Left kidney (tissue), 8 donors: ENCODE measurements around the gene MTG1. TPM values are rescaled to one million over a fixed set of nuclear protein-coding genes. Genes with fewer than 3 reads are reported as not detected.

ENCODE experiments used
- DNase-seq: peaks from one replicate; pipeline ENCODE4 v3.0.0-alpha.2; 2013
- long read RNA-seq, 8 donors: transcript quantifications; one replicate each; lab custom pipeline, GENCODE V29; 2026
- polyA plus RNA-seq: library from polyadenylated mRNA; unstranded; fragments of 120-200 nt; gene quantifications from one replicate; pipeline ENCODE4 v1.2.1, GENCODE V29; 2013; ENCODE audit not compliant: insufficient read length

Gene MTG1, protein sequence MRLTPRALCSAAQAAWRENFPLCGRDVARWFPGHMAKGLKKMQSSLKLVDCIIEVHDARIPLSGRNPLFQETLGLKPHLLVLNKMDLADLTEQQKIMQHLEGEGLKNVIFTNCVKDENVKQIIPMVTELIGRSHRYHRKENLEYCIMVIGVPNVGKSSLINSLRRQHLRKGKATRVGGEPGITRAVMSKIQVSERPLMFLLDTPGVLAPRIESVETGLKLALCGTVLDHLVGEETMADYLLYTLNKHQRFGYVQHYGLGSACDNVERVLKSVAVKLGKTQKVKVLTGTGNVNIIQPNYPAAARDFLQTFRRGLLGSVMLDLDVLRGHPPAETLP
- polyA plus RNA-seq: 75.2 TPM
- long read RNA-seq, donor 1, transcript MTG1-201 (11 exons, 1,560 nt): major isoform, 17 of 45 reads
- long read RNA-seq, donor 1, partial matches to known transcripts: 22 of 45 reads
- long read RNA-seq, donor 1, other reads (novel, unspliced or antisense): 0 of 45 reads
- long read RNA-seq, donor 2, transcript MTG1-208 (6 exons, 693 nt): minor isoform, 5 of 22 reads
- long read RNA-seq, donor 2, transcript MTG1-201 (11 exons, 1,560 nt): major isoform, 14 of 22 reads
- long read RNA-seq, donor 2, partial matches to known transcripts: 0 of 22 reads
- long read RNA-seq, donor 2, other reads (novel, unspliced or antisense): 0 of 22 reads
- long read RNA-seq, donor 3, transcript MTG1-201 (11 exons, 1,560 nt): major isoform, 14 of 33 reads
- long read RNA-seq, donor 3, transcript MTG1-208 (6 exons, 693 nt): minor isoform, 6 of 33 reads
- long read RNA-seq, donor 3, partial matches to known transcripts: 13 of 33 reads
- long read RNA-seq, donor 3, other reads (novel, unspliced or antisense): 0 of 33 reads
- long read RNA-seq, donor 4, partial matches to known transcripts: 0 of 3 reads
- long read RNA-seq, donor 4, other reads (novel, unspliced or antisense): 0 of 3 reads
- long read RNA-seq, donor 5, transcript MTG1-201 (11 exons, 1,560 nt): major isoform, 24 of 29 reads
- long read RNA-seq, donor 5, partial matches to known transcripts: 0 of 29 reads
- long read RNA-seq, donor 5, other reads (novel, unspliced or antisense): 0 of 29 reads
- long read RNA-seq, donor 6, transcript MTG1-201 (11 exons, 1,560 nt): major isoform, 18 of 36 reads
- long read RNA-seq, donor 6, partial matches to known transcripts: 12 of 36 reads
- long read RNA-seq, donor 6, other reads (novel, unspliced or antisense): 5 of 36 reads
- long read RNA-seq, donor 7, transcript MTG1-201 (11 exons, 1,560 nt): major isoform, 30 of 69 reads
- long read RNA-seq, donor 7, transcript MTG1-208 (6 exons, 693 nt): minor isoform, 12 of 69 reads
- long read RNA-seq, donor 7, partial matches to known transcripts: 23 of 69 reads
- long read RNA-seq, donor 7, other reads (novel, unspliced or antisense): 0 of 69 reads
- long read RNA-seq, donor 8, transcript MTG1-201 (11 exons, 1,560 nt): major isoform, 8 of 12 reads
- long read RNA-seq, donor 8, partial matches to known transcripts: 0 of 12 reads
- long read RNA-seq, donor 8, other reads (novel, unspliced or antisense): 0 of 12 reads

DNA sequence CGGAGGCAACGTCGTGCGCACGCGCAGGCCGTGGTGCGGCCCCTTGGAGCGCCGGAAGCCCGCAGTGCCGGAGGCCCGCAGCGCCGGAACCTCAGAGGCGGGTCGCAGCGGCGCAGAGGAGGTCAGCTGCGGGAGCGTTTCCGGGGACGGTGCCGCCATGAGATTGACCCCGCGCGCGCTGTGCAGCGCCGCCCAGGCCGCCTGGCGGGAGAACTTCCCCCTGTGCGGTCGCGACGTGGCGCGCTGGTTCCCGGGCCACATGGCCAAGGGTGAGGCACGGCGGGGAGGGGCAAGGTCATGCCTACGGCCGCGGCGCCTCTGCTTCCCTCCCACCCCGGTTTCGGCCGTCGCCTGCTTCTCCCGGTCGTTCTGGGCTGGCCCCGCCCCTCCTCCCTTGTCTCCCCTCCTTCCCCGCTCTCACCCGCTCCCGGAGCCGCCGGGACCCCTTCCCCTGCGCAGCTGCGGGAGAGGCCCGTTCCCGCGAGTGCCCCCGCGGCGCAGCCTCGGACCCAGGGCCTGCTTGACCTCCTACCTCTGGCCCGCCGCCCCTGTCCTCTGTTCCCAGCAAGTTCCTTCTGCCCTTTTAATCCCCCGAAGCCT is at the start of gene MTG1:
Gene MTG1 (plus strand): TSS at position 94 of the 600 bp plus-strand sequence. CDS start 64 bp downstream, at position 158.
- DNase-seq: peak; percentile 95

DNA sequence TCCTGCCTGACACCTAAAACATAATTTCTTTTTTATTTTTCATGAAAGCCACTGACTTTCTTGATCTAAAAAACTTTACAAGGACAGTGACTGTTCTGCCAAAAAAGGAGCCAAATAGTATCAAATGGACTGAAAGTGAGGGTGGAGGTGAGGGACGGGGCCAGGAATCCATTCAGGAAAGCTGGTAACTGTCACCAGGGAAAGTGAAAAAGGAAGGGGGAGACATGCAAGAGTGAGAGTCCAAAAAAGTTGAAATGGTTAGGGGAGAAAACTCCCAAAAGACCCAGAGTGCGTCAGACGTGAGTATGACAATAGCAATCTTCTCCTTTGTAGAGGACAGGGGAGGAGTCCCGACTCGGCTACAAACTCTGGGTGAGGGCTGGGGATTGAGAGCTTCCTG is 49.7 kb upstream of the MTG1 start:
- DNase-seq: no peak

DNA sequence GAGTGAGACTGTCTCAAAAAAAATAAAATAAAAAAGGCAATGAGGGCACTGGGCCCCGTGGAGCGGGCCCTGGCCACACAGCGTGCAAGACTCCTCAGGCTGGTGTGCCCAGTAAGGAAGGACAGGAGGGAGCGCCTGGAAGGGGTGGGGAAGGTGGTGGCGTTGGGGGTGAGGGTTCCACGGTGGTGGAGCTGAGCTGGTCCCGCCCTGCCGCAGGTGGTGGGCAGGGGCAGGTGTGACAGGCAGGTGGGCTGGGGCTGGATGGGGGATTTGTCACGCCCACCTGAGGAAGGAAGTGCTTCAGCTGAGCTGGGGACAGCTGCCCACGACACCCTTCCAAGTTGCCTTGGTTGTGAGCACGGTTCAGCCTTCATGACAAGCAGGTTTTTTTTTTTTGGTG is 47.5 kb upstream of the MTG1 start:
- no peak for DNase-seq

DNA sequence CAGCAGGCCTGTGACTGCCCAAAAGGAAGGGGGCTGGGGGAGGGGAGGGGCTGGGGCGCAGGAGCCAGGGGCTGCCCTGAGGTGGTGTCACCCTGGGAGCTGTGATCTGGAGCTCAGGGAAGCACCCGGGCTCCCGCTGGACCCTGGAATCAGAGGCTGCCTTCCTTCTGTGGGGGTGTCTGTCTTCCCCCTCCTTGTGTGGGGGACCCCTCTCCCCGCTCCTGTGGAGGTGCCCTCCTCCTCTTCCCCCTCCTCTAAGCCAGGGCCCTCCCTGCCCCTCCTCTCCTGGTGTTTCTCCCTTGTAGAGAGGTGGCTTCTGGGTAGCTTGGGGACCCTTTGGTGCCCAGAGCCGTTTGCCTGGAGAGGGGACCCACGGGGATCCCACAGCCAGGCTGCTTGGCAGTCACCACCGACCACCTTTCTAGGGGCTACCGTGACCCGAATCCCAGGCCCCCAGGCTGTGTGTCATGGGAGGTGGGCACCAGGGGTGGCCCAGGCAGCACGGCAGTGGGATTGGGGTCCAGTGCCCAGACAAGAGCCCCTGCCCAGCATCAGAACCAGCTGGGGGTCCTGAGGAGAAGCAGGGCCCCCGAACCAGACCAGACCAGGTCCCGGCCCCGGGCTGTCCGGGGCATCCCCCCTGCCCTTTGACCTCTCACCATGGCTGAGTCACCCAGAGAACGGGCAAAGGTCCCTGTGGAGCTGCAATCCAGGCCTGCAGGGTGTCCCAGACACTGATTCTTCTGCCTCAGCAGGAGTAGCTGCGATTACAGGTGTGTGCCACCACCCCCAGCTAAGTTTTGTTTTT is 46.0 kb upstream of the MTG1 start:
- DNase-seq: no peak

DNA sequence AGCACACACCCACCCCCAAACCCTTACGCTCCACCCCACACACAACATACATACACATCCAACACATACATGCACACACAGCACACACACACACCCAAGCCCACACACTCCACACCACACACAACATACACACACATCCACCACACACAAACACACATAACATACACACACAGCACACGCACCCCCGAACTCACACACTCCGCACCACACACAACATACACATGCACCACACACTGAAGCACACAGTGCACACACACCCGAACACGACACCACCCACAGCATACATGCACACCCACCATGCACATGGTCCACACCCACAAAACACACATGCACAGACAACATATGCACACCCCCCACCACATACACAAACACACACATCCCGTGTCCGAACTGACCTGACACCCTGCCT is 44.8 kb upstream of the MTG1 start:
- DNase-seq: no peak

DNA sequence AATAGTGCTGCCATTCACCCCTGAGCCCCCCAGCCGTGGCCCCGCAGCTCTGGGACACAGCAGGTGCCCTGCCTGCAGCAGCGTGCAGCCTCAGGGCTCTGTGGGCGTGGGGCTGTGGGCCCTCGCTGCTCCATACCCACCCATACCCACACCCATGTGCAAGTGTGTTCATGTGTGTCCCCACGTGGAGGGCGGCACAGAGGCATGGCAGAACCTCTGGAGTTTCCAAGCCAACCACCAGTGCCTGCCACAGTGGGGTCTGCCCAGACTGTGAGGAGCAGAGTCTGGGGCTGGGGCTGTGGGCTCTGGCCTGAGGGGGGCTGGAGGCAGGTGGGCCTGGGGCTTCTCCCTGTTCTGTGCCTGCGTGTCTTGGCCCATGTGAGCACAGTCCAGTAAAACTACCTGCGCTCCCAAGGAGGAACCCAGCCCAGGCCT is 44.4 kb upstream of the MTG1 start:
- DNase-seq: no peak

DNA sequence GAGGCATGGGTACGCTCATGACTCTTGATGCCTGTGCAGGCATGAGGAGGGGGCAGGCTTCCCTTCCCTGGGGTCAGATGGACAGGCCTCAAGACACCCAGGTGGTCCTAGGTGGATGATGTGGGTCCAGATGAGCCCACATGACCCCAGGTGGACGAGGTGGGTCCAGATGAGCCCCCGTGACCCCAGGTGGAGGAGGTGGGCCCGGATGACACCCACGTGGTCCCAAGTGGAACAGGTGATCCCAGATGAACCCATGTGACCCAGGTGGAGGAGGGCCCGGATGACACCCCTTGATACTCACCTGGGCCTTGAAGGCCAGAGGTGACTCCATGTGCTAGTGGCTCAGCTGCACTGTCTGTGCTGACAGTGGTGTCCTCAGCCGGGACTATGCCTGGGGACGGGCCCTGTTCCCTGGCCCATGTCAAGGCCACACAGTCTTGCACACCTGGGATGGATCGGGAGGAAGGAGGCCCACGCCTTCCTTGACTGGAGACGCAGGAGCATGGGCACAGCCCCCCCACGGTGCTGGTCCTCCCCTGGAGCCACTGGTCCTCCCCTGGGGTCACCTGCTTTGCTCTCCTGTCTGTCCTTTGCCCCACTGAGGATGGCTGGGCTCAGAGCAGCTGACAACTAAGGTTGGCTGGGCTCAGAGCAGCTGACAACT is 43.5 kb upstream of the MTG1 start:
- no peak for DNase-seq

DNA sequence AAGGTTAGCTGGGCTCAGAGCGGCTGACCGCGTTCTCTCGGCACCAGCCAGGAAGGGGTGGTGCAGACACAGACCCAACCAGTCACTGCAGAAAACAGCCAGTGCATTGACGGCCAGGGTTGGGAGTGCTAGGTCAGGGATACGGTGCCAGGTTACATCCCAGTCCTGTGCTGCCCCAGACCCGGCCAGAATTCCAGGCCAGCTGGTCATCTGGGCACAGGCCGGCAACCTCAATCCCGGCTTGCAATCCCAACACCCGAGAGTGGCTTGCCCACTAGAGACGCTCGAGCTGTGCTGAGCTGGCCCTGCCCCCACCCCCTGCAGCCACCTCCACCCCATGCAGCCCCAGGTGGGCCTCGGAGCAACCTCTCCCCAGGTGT is 43.0 kb upstream of the MTG1 start:
- DNase-seq: no peak

DNA sequence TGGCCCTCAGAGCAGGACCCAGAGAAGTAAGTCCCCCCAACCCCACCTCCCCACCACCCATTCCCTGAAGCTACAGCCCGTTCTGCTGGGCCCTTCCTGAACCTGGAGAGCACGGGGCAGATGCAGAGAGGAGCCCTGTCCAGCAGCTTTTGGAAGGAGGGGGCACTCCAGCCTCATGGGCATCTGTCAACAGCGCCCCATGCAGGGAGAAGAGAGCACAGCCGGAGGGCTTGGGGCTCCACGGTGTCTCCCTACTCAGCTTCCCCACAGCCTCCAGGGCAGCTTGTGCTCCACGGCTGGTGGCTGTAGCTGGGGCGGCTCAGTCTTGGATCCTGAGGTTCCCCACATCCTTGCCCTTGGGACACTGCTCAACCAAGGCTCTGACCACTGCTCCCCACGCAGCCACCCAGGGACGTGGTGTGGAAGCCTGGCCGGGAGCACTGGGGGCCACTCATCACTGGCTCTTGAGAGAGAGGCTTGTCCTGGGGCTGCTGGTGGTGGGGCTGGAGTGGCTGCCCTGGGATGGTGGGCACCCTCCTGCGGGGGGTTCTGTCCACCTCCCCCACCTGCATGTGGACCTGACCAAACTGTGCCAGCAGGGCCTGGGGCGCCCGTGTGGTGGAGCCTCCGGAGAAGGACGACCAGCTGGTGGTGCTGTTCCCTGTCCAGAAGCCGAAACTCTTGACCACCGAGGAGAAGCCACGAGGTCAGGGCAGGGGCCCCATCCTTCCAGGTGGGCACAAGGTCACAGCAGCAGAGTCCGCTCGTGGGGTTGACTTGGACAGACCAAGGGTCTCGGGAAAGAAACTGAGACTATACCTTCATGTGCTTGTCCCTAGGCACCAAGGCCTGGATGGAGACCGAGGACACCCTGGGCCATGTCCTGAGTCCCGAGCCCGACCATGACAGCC is 42.3 kb upstream of the MTG1 start:
- no peak for DNase-seq

DNA sequence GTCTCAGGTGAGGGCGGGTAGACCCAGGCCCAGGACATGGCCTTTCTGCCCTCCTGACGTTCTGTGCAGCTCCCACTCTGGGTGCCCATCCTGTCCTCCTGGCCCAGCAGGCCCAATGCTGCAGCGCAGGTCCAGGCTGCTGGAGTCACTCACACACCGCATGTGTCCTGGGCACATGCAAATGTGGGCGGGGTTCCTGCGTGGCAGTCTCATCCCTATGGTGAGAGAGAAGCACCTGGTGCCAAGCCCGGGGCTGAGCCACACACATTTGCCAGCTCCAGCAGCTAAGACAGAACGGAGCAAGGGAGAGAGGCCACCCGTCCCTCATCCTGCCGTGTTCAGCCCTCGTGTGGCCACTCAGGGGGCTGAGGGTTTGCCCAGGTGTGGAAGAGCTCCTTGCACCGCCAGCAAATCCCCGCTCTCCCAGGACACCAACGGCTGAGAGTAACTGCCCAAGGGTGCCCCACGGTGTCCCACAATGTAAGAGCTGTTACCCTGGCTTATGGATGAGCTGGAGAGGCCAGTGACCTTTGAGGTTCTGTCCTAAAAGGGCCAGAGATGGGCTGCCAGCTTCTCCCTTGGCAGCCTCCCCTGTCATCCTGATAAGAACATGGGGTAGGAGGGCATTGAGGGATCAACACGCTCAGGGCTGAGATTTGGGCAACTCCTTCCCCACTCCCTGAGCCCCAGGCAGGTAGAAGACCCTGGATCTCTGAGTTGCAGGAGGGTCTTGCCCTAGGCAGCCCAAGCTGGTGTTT is 40.6 kb upstream of the MTG1 start:
- DNase-seq: no peak

DNA sequence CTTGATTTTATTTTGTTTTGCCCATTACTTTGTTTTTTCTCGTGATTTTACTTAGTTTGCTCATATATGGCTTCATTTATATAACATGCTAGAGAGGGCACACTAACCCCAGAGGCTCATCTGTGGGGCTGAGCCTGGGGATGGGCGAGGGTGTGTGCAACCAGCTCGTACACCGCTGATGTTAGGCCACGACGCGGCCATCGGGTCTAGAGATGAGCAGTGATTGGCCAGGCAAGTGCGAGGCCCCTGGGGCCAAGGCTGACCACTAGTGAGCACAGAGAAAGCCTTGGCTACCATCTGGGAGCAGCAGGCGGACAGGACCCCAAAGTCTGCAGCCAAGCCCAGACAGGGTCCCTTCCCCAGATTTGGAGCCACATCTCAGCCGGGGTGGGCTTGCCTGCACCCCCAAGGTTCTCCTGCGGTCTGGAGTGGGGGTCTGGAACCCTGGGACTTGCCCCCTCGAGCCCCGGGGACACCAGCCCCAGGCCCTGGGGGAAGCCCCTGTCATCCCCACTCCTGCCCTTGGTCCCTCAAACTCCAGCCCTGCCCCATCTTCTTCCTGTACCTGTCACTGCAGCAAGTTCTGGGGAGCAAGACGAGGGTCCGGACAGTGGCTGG is 39.9 kb upstream of the MTG1 start:
- no peak for DNase-seq

DNA sequence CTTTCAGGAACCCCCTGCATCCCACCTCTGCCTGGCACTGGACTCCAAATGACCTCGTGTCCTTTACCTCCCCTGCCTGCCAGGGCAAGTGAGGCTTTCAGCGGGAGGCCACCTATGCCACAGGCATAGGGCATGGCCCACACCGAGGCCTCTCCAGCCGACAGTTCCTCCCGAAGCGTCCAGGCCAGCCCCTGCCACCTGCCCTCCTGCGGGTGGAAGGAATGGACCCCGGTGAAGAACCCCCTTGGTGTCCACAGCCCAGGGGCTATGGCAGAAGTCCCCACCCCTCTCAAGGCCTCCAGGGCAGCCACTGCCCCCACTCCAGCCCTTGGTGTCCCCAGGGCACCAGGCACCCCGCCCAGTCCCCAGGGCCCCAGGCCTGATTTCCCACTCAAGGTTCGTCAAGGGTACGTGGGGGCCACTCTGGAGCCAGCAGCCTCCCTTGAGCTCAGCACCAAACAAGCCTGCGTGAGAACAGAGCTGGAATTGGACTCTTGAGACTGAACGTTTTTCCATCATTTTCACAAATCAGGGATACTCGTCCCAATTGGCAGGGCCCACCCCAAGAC is 39.2 kb upstream of the MTG1 start:
- no peak for DNase-seq

DNA sequence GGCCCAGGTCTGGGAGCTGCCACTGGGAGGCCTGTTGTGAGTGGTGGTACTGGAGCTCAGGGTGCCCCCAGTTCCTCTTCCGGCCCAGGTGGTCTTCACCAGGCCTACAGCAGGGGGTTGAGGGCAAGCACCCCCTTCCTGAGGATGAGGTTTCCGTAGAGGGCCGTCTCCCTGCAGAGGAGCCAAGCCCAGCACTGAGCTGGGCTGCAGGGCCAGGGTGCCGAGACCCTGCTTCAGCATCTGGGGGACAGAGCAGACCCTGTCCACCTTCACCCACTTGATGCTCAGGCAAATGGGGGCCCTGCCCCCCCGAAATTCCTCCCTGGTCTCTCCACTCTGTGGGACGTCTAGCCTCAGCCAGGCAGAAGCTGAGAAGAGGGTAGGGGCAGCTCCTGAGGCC is 38.7 kb upstream of the MTG1 start:
- no peak for DNase-seq

DNA sequence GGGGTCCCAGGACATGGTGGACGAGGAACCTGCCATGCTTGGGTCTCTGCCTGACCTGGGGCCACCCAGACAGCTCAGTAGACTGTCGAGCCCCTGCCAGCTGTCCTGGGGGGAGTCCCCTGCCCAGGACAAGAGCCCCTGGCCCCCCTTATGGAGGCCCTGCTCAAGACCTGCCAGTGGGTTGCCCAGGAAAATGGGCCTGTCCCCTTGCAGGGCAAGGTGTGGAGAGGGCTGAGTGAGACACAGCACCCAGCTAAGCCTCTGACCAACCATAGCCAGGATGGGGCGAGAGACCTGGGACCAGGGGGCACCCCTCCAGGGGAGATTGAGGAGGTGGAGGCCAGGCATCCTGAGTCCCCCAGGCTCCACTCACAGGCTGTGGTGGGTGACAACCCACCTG is 38.0 kb upstream of the MTG1 start:
- no peak for DNase-seq

DNA sequence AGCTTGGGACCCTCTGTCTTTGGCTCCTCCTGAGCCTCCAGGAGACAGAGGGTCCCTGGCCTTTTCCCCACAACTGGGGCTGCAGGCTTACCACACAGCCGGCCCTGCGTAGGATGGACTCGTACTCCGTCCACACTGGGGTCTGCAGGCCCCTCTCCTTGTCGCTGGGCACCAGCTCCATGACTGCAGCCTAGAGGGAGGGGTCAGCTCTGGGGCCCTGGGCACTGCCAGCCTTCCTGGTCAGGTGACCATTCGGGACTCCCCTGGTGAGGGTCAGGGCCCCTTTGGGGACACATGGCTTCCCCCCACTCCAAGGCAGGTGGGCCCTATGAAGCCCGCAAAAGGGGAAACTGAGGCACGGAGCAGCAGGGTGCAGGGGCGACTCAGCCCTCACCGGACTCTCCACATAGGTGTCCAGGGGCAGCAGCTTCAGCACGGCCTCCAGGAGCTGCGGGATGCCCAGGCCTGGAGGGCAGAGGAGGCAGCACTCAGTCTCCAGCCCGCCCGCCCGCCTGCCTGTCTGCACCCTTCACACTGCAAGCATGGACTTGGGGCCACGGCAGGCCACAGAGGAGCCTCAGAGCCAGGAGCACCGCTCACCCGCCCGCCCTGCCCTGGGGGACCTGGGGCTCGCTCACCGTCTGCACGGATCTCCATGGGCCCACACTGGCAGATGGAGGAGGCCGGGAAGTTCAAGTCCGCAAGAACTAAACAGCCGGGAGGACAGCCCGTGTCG is 37.2 kb upstream of the MTG1 start:
- DNase-seq: no peak
